ENCODE measurements around the gene SMARCAL1. TPM values are rescaled to one million over a fixed set of nuclear protein-coding genes. Genes with fewer than 3 reads are reported as not detected.

SMARCAL1 gene
- total RNA-seq, 1 donor: 20.3 TPM

- H3K4me3 ChIP-seq (ENCODE audit: low read depth, low read length): no peak overlapping the region
- TF ChIP-seq, protein P1, sequence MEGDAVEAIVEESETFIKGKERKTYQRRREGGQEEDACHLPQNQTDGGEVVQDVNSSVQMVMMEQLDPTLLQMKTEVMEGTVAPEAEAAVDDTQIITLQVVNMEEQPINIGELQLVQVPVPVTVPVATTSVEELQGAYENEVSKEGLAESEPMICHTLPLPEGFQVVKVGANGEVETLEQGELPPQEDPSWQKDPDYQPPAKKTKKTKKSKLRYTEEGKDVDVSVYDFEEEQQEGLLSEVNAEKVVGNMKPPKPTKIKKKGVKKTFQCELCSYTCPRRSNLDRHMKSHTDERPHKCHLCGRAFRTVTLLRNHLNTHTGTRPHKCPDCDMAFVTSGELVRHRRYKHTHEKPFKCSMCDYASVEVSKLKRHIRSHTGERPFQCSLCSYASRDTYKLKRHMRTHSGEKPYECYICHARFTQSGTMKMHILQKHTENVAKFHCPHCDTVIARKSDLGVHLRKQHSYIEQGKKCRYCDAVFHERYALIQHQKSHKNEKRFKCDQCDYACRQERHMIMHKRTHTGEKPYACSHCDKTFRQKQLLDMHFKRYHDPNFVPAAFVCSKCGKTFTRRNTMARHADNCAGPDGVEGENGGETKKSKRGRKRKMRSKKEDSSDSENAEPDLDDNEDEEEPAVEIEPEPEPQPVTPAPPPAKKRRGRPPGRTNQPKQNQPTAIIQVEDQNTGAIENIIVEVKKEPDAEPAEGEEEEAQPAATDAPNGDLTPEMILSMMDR (IDR thresholded peaks at IDR 0.05; ENCODE audit: insufficient read depth, low read depth, low read length): no peak
- DNase-seq (ENCODE audit: low read depth): no peak
Measured at GRCh38 chr2:216450784-216451183, 38.5 kb downstream of the SMARCAL1 start.

GRCh38 chr2:216453955-216454614 lies 41.8 kb downstream of the SMARCAL1 start:
- H3K4me3 ChIP-seq (ENCODE audit: low read depth, low read length): no peak overlapping the region
- no peak for DNase-seq (ENCODE audit: low read depth)
- TF ChIP-seq, protein P1 (IDR thresholded peaks at IDR 0.05; ENCODE audit: insufficient read depth, low read depth, low read length): no peak

- no peak overlapping the region for H3K4me3 ChIP-seq (ENCODE audit: low read depth, low read length)
- TF ChIP-seq, protein P1 (IDR thresholded peaks at IDR 0.05; ENCODE audit: insufficient read depth, low read depth, low read length): no peak
Measured at GRCh38 chr2:216463148-216463547, 50.9 kb downstream of the SMARCAL1 start.

DNA sequence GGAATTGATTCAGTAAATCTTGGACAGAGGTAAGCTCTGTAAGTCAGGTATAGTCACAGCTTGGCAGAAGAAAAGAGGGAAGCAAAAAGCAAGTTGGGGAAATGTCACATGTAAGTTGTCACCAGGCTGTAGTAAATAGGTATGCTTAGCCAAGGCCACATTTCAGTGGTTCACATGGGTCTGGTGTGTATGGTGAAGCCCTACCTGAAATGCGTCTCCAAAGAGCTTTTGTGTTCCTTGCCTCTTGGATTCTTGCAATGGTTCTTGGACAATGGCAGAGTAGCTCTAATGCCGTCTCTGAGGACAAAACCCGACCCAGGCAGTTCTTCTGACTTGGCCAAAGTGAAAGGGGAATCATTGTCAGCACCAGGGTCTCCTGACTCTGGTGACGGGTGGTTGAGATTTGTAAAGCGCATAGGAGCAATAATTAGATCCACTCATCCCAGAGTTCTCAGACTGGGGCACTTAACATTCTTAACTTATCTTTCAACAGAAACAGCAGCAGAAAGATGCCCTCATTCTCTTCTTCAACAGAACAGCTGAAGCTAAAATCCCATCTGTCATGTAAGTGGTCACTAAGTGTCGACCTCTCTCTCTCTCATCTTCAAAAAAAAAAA lies 51.9 kb downstream of the SMARCAL1 start:
- no peak for DNase-seq (ENCODE audit: low read depth)
- no peak overlapping the region for H3K4me3 ChIP-seq (ENCODE audit: low read depth, low read length)
- TF ChIP-seq, protein P1 (IDR thresholded peaks at IDR 0.05; ENCODE audit: insufficient read depth, low read depth, low read length): no peak

More at GRCh38 chr2:216463148-216463547, 50.9 kb downstream of the SMARCAL1 start:
- no peak for DNase-seq (ENCODE audit: low read depth)

- peak; percentile 37 for DNase-seq (ENCODE audit: low read depth)
- TF ChIP-seq, protein P1 (IDR thresholded peaks at IDR 0.05; ENCODE audit: insufficient read depth, low read depth, low read length): no peak
- H3K4me3 ChIP-seq (ENCODE audit: low read depth, low read length): no peak overlapping the region
Measured at GRCh38 chr2:216465579-216466195, 53.4 kb downstream of the SMARCAL1 start.

DNA sequence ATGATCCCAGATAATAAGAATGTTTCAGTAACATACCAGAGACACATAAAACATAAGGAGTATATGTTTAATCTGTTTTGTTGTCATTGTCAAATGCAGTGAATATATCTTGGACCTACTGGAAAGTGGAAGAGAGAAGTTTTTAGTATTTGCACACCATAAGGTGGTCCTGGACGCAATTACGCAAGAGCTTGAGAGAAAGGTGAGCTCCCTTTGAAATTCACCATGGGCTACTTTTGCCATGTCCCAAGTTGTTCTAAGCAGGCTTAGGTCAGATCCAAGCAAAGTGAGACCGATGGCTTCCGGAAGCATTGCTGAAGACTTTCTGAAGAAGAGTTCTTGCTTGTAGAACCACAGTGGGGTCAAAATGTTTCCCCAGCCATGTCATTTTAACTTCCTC lies 55.6 kb downstream of the SMARCAL1 start:
- DNase-seq (ENCODE audit: low read depth): no peak
- H3K4me3 ChIP-seq (ENCODE audit: low read depth, low read length): no peak overlapping the region
- TF ChIP-seq, protein P1 (IDR thresholded peaks at IDR 0.05; ENCODE audit: insufficient read depth, low read depth, low read length): no peak

Data from fibroblast of villous mesenchyme (primary cell).